Upper lobe of right lung (tissue), 1 donor: Measurements from ENCODE around the gene MIDN. TPM values are rescaled to one million over a fixed set of nuclear protein-coding genes. Genes with fewer than 3 reads are reported as not detected.

Experiments used
- ATAC-seq: fragments of 200-7000 bp; cut with Tn5 transposase; one replicate; pipeline ENCODE4 v1.9.1; 2020; ENCODE audit warnings: mild to moderate bottlenecking, moderate library complexity
- DNase-seq: peaks from one replicate; pipeline ENCODE4 v3.0.0-alpha.2; 2020
- H3K27ac ChIP-seq: fragments of 200-600 bp; one replicate; pipeline ENCODE4 v1.8.0; 2022
- H3K27me3 ChIP-seq: fragments of 200-600 bp; one replicate; pipeline ENCODE4 v1.8.0; 2022; ENCODE audit warnings: mild to moderate bottlenecking
- H3K36me3 ChIP-seq: fragments of 200-600 bp; one replicate; pipeline ENCODE4 v1.8.0; 2022
- H3K4me1 ChIP-seq: fragments of 200-600 bp; one replicate; pipeline ENCODE4 v1.8.0; 2022
- H3K4me3 ChIP-seq: fragments of 200-600 bp; one replicate; pipeline ENCODE4 v1.8.0; 2022; ENCODE audit warnings: mild to moderate bottlenecking
- H3K9me3 ChIP-seq: fragments of 200-600 bp; one replicate; pipeline ENCODE4 v1.8.0; 2022
- CTCF ChIP-seq: fragments of 200-600 bp; IDR thresholded peaks from one replicate; pipeline ENCODE4 v1.8.0; 2022; ENCODE audit warnings: antibody characterized with exemption
- intact Hi-C: fragments of 100-400 bp; cut with DNase I; formaldehyde crosslinking; loops from one replicate; pipeline ENCODE4 v1.11.0; 2022
- total RNA-seq: library from RNA; stranded (reverse); fragmentation: NEBNext Ultra II Directional; extraction: Animal tissue kit (Norgen Biotek cat#: 25700); gene quantifications from one replicate; pipeline ENCODE4 v1.2.1, GENCODE V29; 2021
- donor health status: DM: no; HTN: yes; CAD: no; lungs with severe emphysema.

Gene MIDN
- total RNA-seq, 1 donor from 2014 or later = 135 TPM

GRCh38 chr19:1279782-1280341 lies 31.5 kb downstream of the MIDN start:
- Histone ChIP-seq H3K4me3 (no peak overlapping the region), H3K9me3 (no peaks in the 10 kb centered on the region), H3K27me3 (peaks cover 16% of the 10 kb centered on the region), H3K4me1 (peaks cover 10% of the 10 kb centered on the region), H3K27ac (no peak overlapping the region), H3K36me3 (peaks cover 16% of the 10 kb centered on the region)
- ATAC-seq (peak; percentile 46), DNase-seq (peak; percentile 92)
- peak; percentile 97 for TF ChIP-seq CTCF
- intact Hi-C loops = no loop called here

GRCh38 chr19:1280636-1281568 lies 32.5 kb downstream of the MIDN start:
- ATAC-seq (no peak), DNase-seq (no peak)
- intact Hi-C loops = no loop called here
- Histone ChIP-seq H3K9me3 (no peaks in the 10 kb centered on the region), H3K36me3 (peaks cover 13% of the 10 kb centered on the region), H3K27me3 (peaks cover 22% of the 10 kb centered on the region), H3K4me1 (peaks cover 8% of the 10 kb centered on the region), H3K27ac (no peak overlapping the region), H3K4me3 (no peak overlapping the region)
- TF ChIP-seq CTCF = no peak

GRCh38 chr19:1281569-1282287 lies 33.3 kb downstream of the MIDN start:
- Histone ChIP-seq H3K4me1 (peaks cover under 1% of the 10 kb centered on the region), H3K27ac (no peak overlapping the region), H3K4me3 (no peak overlapping the region), H3K27me3 (peaks cover 27% of the 10 kb centered on the region), H3K9me3 (no peaks in the 10 kb centered on the region), H3K36me3 (peaks cover 13% of the 10 kb centered on the region)
- DNase-seq = no peak
- TF ChIP-seq CTCF = no peak
- intact Hi-C loops = no loop called here
- ATAC-seq = no peak

- Histone ChIP-seq H3K27ac (no peak overlapping the region), H3K36me3 (peaks cover 8% of the 10 kb centered on the region), H3K27me3 (peaks cover 36% of the 10 kb centered on the region), H3K9me3 (no peaks in the 10 kb centered on the region), H3K4me1 (no peaks in the 10 kb centered on the region), H3K4me3 (no peak overlapping the region)
- TF ChIP-seq CTCF = no peak
- no peak for ATAC-seq
- no peak for DNase-seq
- intact Hi-C loops = no loop called here
Measured at GRCh38 chr19:1282588-1283206, 34.3 kb downstream of the MIDN start.

- Histone ChIP-seq H3K27ac (no peak overlapping the region), H3K27me3 (peaks cover 43% of the 10 kb centered on the region)
Measured at GRCh38 chr19:1283207-1283916, 35.0 kb downstream of the MIDN start.

More at GRCh38 chr19:1283207-1283916, 35.0 kb downstream of the MIDN start:
- ATAC-seq (no peak), DNase-seq (no peak)
- peaks cover 5% of the 10 kb centered on the region for H3K36me3 ChIP-seq
- intact Hi-C loops = no loop called here
- no peak for TF ChIP-seq CTCF
- no peaks in the 10 kb centered on the region for H3K4me1 ChIP-seq
- H3K4me3 ChIP-seq = no peak overlapping the region
- no peaks in the 10 kb centered on the region for H3K9me3 ChIP-seq
